K562 (cell line): ENCODE measurements around the gene MRRF. TPM values are rescaled to one million over a fixed set of nuclear protein-coding genes. Genes with fewer than 3 reads are reported as not detected.

Experiments used
- ATAC-seq: fragments of 200-7000 bp; cut with Tn5 transposase; 3 replicates; pipeline ENCODE4 v1.9.1; 2020; ENCODE audit warnings: moderate library complexity
- BruUV-seq: library from RNA; stranded (reverse); fragments of 400-500 nt; replicated peaks from 2 replicates; lab custom pipeline; 2021; lab: Mats Ljungman, UMichigan
- CTCF ChIA-PET: fragments of 300-600 bp; formaldehyde crosslinking; extraction: SDS; loops from one replicate; lab custom pipeline; 2021; ENCODE audit warnings: low intra/inter-chr PET ratio; lab: Yijun Ruan, JAX
- POLR2A ChIA-PET: fragments of 300-600, 350-650 bp; sonication (Branson Sonifier 250); formaldehyde crosslinking; extraction: SDS; loops from one replicate; lab custom pipeline; 2021; ENCODE audit warnings: antibody characterized with exemption, inconsistent platforms; lab: Yijun Ruan, JAX
- DNase-seq, 4 experiments: peaks; one replicate each; pipeline versions ENCODE4 v3.0.0 to v3.0.0-alpha.2; 2011 to 2018; ENCODE audit warnings: low spot score in 3 of 4, mixed read lengths in 3 of 4; ENCODE audit errors: extremely low read depth in 1 of 4
- FAIRE-seq: peaks from 2 replicates; lab custom pipeline; 2011; peaks lifted over from hg19 to GRCh38; lab: Jason Lieb, UNC
- H2AFZ ChIP-seq: 2 replicates; pipeline ENCODE4 v1.6.0; 2011; ENCODE audit warnings: low read depth, low read length, control low read depth, inconsistent platforms
- H3K27ac ChIP-seq: fragments of 200-600 bp; 3 replicates; pipeline ENCODE4 v1.8.0; 2011; ENCODE audit warnings: low read depth, mild to moderate bottlenecking, control low read depth, inconsistent platforms, low read length, moderate library complexity, mixed read lengths; ENCODE audit errors: extremely low read depth
- H3K27me3 ChIP-seq, 2 experiments: fragments of 300-600 bp in 1 of 2; 2 replicates in 1 of 2; 3 replicates in 1 of 2; pipeline versions ENCODE4 v1.6.0 to v1.8.0; 2011; ENCODE audit warnings: inconsistent platforms in 2 of 2, low read length in 2 of 2, mild to moderate bottlenecking in 1 of 2, mixed read lengths in 1 of 2, moderate library complexity in 1 of 2; ENCODE audit not compliant: control insufficient read depth in 2 of 2, insufficient read depth in 2 of 2
- H3K36me3 ChIP-seq: fragments of 300-600 bp; 3 replicates; pipeline ENCODE4 v1.8.0; 2011; ENCODE audit warnings: mild to moderate bottlenecking, low read length, inconsistent platforms; ENCODE audit not compliant: control insufficient read depth, insufficient read depth
- H3K4me1 ChIP-seq, 2 experiments: fragments of 200-600 bp in 1 of 2; replicated peaks in 1 of 2; 2 replicates in 1 of 2; 3 replicates in 1 of 2; pipeline versions ENCODE4 v1.5.1 to v1.8.0; 2011; ENCODE audit warnings: inconsistent platforms in 2 of 2, low read length in 2 of 2, mild to moderate bottlenecking in 1 of 2, mixed read lengths in 1 of 2, moderate library complexity in 1 of 2; ENCODE audit not compliant: control insufficient read depth in 2 of 2, insufficient read depth in 2 of 2
- H3K4me2 ChIP-seq: 2 replicates; pipeline ENCODE4 v1.6.1; 2011; ENCODE audit warnings: low read length, control low read depth, inconsistent platforms, mixed read lengths; ENCODE audit not compliant: insufficient read depth
- H3K4me3 ChIP-seq: fragments of 200-600 bp; sonication (generic), shearing (Covaris generic); 2 replicates; pipeline ENCODE4 v1.5.1; 2016; ENCODE audit warnings: control low read depth, inconsistent platforms
- H3K79me2 ChIP-seq: fragments of 200-600 bp; 3 replicates; pipeline ENCODE4 v1.8.0; 2011; ENCODE audit warnings: low read length, inconsistent platforms; ENCODE audit not compliant: control insufficient read depth, insufficient read depth
- H3K9ac ChIP-seq, 2 experiments: 2 replicates each; pipeline versions ENCODE4 v1.6.0 to v1.6.1; 2011; ENCODE audit warnings: low read depth in 2 of 2, low read length in 2 of 2, control low read depth in 1 of 2, inconsistent platforms in 1 of 2, mild to moderate bottlenecking in 1 of 2, mixed read lengths in 1 of 2; ENCODE audit not compliant: insufficient read depth in 1 of 2
- H3K9me1 ChIP-seq: one replicate; pipeline ENCODE4 v1.6.0; 2011; ENCODE audit warnings: inconsistent platforms, mild to moderate bottlenecking, low read length, moderate library complexity; ENCODE audit not compliant: control insufficient read depth, insufficient read depth
- H3K9me3 ChIP-seq: replicated peaks from 2 replicates; pipeline ENCODE4 v1.5.1; 2011; ENCODE audit warnings: low read depth, low read length, inconsistent platforms; ENCODE audit not compliant: control insufficient read depth, insufficient read depth
- H4K20me1 ChIP-seq: replicated peaks from 2 replicates; pipeline ENCODE4 v1.6.1; 2011; ENCODE audit warnings: low read length, inconsistent platforms, mixed read lengths; ENCODE audit not compliant: control insufficient read depth, insufficient read depth
- C11orf30 ChIP-seq: fragments of 450-650 bp; IDR thresholded peaks from 2 replicates; pipeline ENCODE4 v1.6.1; 2016; ENCODE audit warnings: low read depth, mild to moderate bottlenecking
- CHD1 ChIP-seq: fragments of 200-600 bp; sonication (generic); IDR thresholded peaks from one replicate; pipeline ENCODE4 v1.6.1; 2012; ENCODE audit warnings: mild to moderate bottlenecking, moderate library complexity, low read length, inconsistent platforms
- ETV6 ChIP-seq, 3 experiments: fragments of 150-350 bp in 1 of 3; sonication (generic) in 1 of 3; formaldehyde crosslinking in 1 of 3; IDR thresholded peaks; 2 replicates each; pipeline versions ENCODE4 v1.6.1 to v1.8.0; 2014 to 2022; ENCODE audit warnings: borderline replicate concordance in 2 of 3, low read depth in 2 of 3, antibody characterized with exemption in 1 of 3, low read length in 1 of 3, mild to moderate bottlenecking in 1 of 3, missing genetic modification reagents in 1 of 3
- HEY1 ChIP-seq: fragments of 250-450 bp; sonication (Bioruptor Pico); IDR thresholded peaks from 2 replicates; pipeline ENCODE4 v1.5.0; 2020; ENCODE audit warnings: mild to moderate bottlenecking, moderate library complexity, borderline replicate concordance
- NCOR1 ChIP-seq: fragments of 450-650 bp; IDR thresholded peaks from 2 replicates; pipeline ENCODE4 v1.6.1; 2016; ENCODE audit warnings: mild to moderate bottlenecking, moderate library complexity
- NR2C2 ChIP-seq, 2 experiments: fragments of 200-800 bp in 1 of 2; sonication (Bioruptor generic) in 1 of 2; sonication (generic) in 1 of 2; formaldehyde crosslinking in 1 of 2; IDR thresholded peaks; 2 replicates each; pipeline versions ENCODE4 v1.6.1 to v1.8.0; 2016 to 2022; ENCODE audit warnings: mild to moderate bottlenecking in 1 of 2, missing compliant biosample characterization in 1 of 2, missing genetic modification characterization in 1 of 2, missing genetic modification reagents in 1 of 2
- PURB ChIP-seq: sonication (generic); formaldehyde crosslinking; IDR thresholded peaks from 2 replicates; pipeline ENCODE4 v1.9.0; 2021; ENCODE audit warnings: low read depth, mild to moderate bottlenecking, missing genetic modification reagents
- TCF15 ChIP-seq: fragments of 250-450 bp; sonication (Bioruptor Pico); IDR thresholded peaks from 2 replicates; pipeline ENCODE4 v1.8.0; 2022; ENCODE audit warnings: moderate library complexity, mild to moderate bottlenecking, inconsistent platforms
- ZBED1 ChIP-seq: IDR thresholded peaks from 2 replicates; pipeline ENCODE4 v1.6.1; 2014
- ZNF224 ChIP-seq: sonication (generic); formaldehyde crosslinking; IDR thresholded peaks from 2 replicates; pipeline ENCODE4 v1.8.0; 2022; ENCODE audit warnings: mild to moderate bottlenecking, missing genetic modification reagents
- ZNF347 ChIP-seq: fragments of 450-650 bp; formaldehyde crosslinking; IDR thresholded peaks from 2 replicates; pipeline ENCODE4 v1.4.0; 2020; ENCODE audit warnings: low read depth, mild to moderate bottlenecking, moderate library complexity
- ZNF507 ChIP-seq: conservative IDR thresholded peaks from 2 replicates; pipeline ENCODE4 v1.6.1; 2017; ENCODE audit warnings: missing genetic modification characterization, missing compliant biosample characterization
- WGBS: fragments of 100-300 bp; shearing (Covaris generic); methylation state at CpG from one replicate; pipeline ENCODE4 v1.1.6; 2016; ENCODE audit warnings: low coverage, mixed read lengths; ENCODE audit not compliant: insufficient coverage; ENCODE audit errors: missing lambda C conversion rate; 5-methylcytosine and 5-hydroxymethylcytosine counted together
- in situ Hi-C: fragments of 300-500 bp; cut with MboI; formaldehyde crosslinking; loops from 4 replicates; pipeline ENCODE4 v1.15.0; 2018; ENCODE audit warnings: inconsistent platforms, mixed read lengths
- intact Hi-C: fragments of 100-400 bp; cut with micrococcal nuclease; formaldehyde crosslinking; loops from 2 replicates; pipeline ENCODE4 v1.14.2; 2022
- polyA plus RNA-seq, 8 experiments: library from polyadenylated mRNA; depleted of rRNA in 4 of 8; stranded (reverse) in 5 of 8; unstranded in 3 of 8; fragments of >200 nt; fragmentation: Nextera tagmentation in 2 of 8; fragmentation: Illumina TruSeq in 1 of 8; extraction: Ambion mirVana in 2 of 8; extraction: Trizol in 1 of 8; gene quantifications; 2 replicates each; pipeline versions ENCODE4 v1.2.1 to v1.2.3, GENCODE V29; 2011 to 2014; ENCODE audit warnings: inconsistent platforms in 1 of 8, missing spikeins in 1 of 8
- total RNA-seq, 7 experiments: library from RNA; depleted of rRNA in 6 of 7; stranded (reverse); fragments of >200 nt in 6 of 7; fragmentation: Illumina TruSeq in 2 of 7; extraction: Trizol in 2 of 7; gene quantifications; 2 replicates each; pipeline versions ENCODE4 v1.2.1 to v1.2.3, GENCODE V29; 2011 to 2021; ENCODE audit warnings: low replicate concordance in 1 of 7

Gene MRRF
- total and polyA plus RNA-seq, 9 of the 15 experiments (the other 6 are each of a cell fraction or from before 2014, with no cell fraction given): 55.0 to 105 (median 81.2) TPM

- TF ChIP-seq HEY1 (CRISPR knock-in tag): no peak
- TF ChIP-seq ZNF224 (CRISPR knock-in tag): no peak
- TF ChIP-seq ZBED1: no peak
- TF ChIP-seq PURB: no peak
- no peak for TF ChIP-seq C11orf30
- no peak for TF ChIP-seq NCOR1
Observed at GRCh38 chr9:122248448-122248865, 16.2 kb upstream of the MRRF start (continued).

GRCh38 chr9:122251351-122251750, 13.3 kb upstream of the MRRF start:
- intact Hi-C loops: no loop called here
- H3K27me3 ChIP-seq: no peaks in the 10 kb centered on the region
- no peak for DNase-seq
- H3K79me2 ChIP-seq: peaks cover 33% of the 10 kb centered on the region
- no peak overlapping the region for H3K9ac ChIP-seq
- H3K9me3 ChIP-seq: no peaks in the 10 kb centered on the region
- H3K27ac ChIP-seq: no peak overlapping the region
- ChIA-PET CTCF (no interaction called here), POLR2A (no interaction called here)
- in situ Hi-C loops: no loop called here
- peaks cover 80% of the 10 kb centered on the region for H3K36me3 ChIP-seq
- TF ChIP-seq NR2C2 (CRISPR knock-in tag; IDR thresholded peaks at IDR 0.05) (no peak), NR2C2 (tag; IDR thresholded peaks at IDR 0.05) (no peak), TCF15 (CRISPR knock-in tag) (no peak), CHD1 (no peak), ETV6 (IDR thresholded peaks at IDR 0.05; ENCODE audit: borderline replicate concordance in 1 of 2, low read depth in 2 of 2, low read length in 1 of 2) (no peak), ETV6 (CRISPR knock-in tag; IDR thresholded peaks at IDR 0.05; ENCODE audit: borderline replicate concordance) (no peak), ZNF347 (no peak), ZNF507 (no peak)
- no peaks in the 10 kb centered on the region for H4K20me1 ChIP-seq
- FAIRE-seq: no peak
- ATAC-seq: no peak
- no peak overlapping the region for H3K4me2 ChIP-seq
- WGBS: 97% methylated on average over 2 of the region's 2 CpGs
- no peaks in the 10 kb centered on the region for H3K9me1 ChIP-seq
- H2AFZ ChIP-seq: no peak overlapping the region
- BruUV-seq: no TSS peak
- H3K4me1 ChIP-seq: peaks cover 5 to 35% of the 10 kb centered on the region in 2 experiments
- H3K4me3 ChIP-seq: no peak overlapping the region
